GM19035 (cell line): ENCODE measurements around the gene ZNF668.

ENCODE experiments used
- ATAC-seq: cut with Tn5 transposase; IDR thresholded peaks from one replicate; pipeline ENCODE4 v1.9.1; 2021; ENCODE audit not compliant: unreplicated experiment

The ZNF668 gene

DNA sequence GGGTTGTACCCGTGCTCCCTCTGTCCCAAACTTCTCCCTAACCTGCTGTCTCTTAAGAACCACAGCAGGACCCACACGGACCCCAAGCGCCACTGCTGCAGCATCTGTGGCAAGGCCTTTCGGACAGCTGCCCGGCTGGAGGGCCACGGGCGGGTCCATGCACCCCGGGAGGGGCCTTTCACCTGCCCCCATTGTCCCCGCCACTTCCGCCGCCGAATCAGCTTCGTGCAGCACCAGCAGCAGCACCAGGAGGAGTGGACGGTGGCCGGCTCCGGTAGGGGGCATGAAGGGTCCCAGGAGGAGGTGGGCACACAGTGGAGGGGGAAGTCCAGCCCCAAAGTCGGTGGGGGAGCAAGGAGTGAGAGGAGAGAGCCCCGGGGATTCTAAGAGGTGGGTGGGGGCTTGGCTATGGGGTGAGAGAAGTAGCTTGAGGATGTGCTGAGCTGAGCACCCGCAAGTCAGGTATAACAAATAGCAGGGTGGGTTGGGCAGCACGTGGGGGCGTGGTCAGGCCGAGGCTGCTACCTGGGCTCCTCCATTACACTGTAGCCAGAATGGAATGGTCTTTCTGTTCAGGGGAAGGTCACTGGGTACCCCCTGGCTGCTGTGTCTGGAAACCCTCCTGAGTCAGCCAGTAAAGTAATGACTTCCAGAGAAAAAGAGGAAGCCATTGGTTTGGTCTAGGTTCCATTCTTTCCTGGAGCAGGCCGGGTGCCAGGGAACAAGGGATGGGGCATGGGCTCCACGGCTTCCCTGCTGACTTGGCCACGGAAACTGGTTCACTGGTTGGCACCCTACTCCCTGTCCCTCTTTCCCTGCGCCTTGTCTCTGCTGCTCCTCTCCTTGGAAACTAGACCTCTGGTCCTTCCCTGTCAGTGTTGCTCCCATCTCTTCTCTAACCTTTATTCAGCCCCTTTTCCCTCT, 7.7 kb upstream of the ZNF668 start:
- ATAC-seq, result no peak

GRCh38 chr16:31080756-31081419, 6.8 kb upstream of the ZNF668 start:
- no peak for ATAC-seq

DNA sequence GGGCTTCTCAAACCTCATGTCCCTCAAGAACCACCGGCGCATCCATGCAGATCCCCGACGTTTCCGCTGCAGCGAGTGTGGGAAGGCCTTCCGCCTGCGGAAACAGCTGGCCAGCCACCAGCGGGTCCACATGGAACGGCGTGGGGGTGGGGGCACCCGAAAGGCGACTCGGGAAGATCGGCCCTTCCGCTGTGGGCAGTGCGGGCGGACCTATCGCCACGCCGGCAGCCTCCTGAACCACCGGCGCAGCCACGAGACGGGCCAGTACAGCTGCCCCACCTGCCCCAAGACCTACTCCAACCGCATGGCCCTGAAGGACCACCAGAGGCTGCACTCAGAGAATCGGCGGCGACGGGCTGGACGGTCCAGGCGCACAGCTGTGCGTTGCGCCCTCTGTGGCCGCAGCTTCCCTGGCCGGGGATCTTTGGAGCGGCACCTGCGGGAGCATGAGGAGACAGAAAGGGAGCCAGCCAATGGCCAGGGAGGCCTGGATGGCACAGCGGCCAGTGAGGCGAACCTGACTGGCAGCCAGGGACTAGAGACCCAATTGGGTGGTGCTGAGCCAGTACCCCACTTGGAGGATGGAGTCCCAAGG, 6.1 kb upstream of the ZNF668 start:
- no peak for ATAC-seq

DNA sequence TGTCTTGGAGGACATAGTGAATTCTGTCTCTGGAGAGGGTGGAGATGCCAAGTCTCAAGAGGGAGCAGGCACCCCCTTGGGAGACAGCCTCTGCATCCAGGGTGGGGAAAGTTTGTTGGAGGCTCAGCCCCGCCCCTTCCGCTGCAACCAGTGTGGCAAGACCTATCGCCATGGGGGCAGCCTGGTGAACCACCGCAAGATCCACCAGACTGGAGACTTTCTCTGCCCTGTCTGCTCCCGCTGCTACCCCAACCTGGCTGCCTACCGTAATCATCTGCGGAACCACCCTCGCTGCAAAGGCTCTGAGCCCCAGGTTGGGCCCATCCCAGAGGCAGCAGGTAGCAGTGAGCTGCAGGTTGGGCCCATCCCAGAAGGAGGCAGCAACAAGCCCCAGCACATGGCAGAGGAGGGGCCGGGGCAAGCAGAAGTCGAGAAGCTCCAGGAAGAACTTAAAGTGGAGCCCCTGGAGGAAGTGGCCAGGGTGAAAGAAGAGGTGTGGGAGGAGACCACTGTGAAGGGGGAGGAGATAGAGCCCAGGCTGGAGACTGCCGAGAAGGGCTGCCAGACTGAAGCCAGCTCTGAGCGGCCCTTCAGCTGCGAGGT, 5.4 kb upstream of the ZNF668 start:
- ATAC-seq, result no peak

GRCh38 chr16:31078597-31079341, 4.7 kb upstream of the ZNF668 start:
- ATAC-seq, result no peak

- no peak for ATAC-seq
These were observed 3.8 kb upstream of the ZNF668 start for GRCh38 chr16:31077592-31078396.

DNA sequence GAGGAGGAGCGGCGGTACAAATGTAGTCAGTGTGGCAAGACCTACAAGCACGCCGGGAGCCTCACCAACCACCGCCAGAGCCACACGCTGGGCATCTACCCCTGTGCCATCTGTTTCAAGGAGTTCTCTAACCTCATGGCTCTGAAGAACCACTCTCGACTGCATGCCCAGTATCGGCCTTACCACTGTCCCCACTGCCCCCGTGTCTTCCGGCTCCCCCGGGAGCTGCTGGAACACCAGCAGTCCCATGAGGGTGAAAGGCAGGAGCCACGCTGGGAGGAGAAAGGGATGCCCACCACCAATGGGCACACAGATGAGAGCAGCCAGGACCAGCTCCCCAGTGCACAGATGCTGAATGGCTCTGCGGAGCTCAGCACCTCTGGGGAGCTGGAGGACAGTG, 3.0 kb upstream of the ZNF668 start:
- ATAC-seq, result no peak

- ATAC-seq, result no peak
These were observed 2.3 kb upstream of the ZNF668 start for GRCh38 chr16:31076319-31076718.

GRCh38 chr16:31074814-31075183, 759 bp upstream of the ZNF668 start:
- no peak for ATAC-seq

- ATAC-seq, result peak; percentile 53
These were observed 684 bp downstream of the ZNF668 start for GRCh38 chr16:31073142-31073969.

DNA sequence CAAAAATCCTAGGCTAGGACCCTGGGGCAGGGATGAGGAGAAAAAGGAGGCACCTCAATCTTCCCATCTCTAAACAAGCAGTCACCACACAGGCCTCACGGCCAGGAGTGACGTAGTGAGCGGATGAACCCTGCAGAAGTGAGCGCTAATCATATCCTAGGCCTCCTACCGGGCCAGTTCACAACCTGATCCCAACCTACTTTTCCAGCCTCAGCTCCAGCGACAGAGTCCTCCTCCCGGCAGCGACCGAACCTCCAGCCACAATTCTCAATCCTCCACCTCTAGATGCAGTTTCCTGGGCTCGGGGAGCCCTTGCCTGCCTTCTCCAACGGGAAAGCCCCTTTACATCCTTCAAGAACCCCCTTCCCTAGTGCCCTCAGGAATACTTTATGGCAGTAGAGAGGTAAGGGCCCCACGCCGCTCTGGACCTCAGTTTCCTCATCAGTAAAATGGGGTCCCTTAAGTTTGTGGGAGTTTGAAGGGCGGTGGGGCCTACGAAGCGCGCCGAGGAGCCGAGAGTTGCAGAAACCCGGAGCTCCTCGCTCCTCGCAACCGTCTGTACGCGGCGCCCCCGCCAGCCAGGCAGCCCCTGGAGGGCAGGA, 1.4 kb downstream of the ZNF668 start:
- no peak for ATAC-seq

- no peak for ATAC-seq
These were observed 2.2 kb downstream of the ZNF668 start for GRCh38 chr16:31071861-31072260.

- ATAC-seq, result no peak
These were observed 6.7 kb downstream of the ZNF668 start for GRCh38 chr16:31067342-31067741.

DNA sequence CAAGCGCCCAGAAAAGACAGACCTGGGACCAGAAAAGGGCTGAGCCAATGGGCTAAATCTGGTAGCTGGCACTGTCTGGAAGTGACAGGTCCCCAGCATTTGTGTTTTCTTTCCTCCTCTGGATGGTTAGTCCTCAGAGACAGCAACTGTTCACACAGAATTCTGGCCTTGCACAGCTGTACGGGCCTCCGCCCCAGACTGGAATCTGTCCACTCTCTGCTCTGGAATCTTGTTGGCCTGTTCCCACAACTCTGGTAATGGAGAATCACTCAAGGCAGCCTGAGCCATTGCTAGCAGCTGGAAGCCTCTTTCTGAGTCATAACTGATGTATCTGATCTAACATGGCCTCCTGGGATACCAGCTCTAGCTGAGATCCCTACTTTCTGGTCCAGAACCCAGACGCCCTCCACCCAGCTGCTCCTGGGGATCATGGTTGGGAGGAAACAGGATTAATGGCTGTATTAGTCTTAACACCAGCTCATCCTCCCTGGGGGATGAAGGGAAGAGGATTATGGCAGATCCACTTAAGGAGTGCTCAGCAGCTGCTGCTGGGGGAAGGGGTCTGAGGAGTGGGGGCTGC, 9.1 kb downstream of the ZNF668 start:
- no peak for ATAC-seq

GRCh38 chr16:31063843-31064611, 10.0 kb downstream of the ZNF668 start:
- ATAC-seq, result no peak

GRCh38 chr16:31063495-31063842, 10.6 kb downstream of the ZNF668 start:
- ATAC-seq, result no peak

GRCh38 chr16:31061813-31062440, 12.1 kb downstream of the ZNF668 start:
- no peak for ATAC-seq
